ENCODE results near the gene MAP1A. TPM values are rescaled to one million over a fixed set of nuclear protein-coding genes. Genes with fewer than 3 reads are reported as not detected.

Gene MAP1A
- total RNA-seq, 4 donors from 2014 or later = 2.3 to 6.7 (median 3.8) TPM

DNA sequence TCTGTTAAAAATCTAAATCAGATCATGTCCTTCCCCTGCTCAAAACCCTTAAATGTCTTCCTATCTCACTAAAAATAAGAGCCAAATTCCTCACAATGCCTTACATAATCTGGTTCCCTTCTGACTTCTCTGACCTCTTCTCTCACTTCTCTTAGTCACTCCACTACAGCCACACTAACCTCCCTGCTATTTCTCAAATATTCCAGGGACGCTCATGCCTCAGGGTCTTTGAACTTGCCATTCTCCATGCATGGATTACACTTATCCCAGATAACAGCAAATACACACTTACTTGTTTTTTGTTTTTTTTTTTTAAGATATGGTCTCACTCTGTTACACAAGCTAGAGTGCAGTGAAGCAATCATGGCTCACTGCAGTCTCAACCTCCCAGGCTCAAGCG lies 33.0 kb upstream of the MAP1A start:
- no peak overlapping the region for H3K4me3 ChIP-seq (ENCODE audit: low read depth, poor library complexity, severe bottlenecking)
- no peak for DNase-seq (ENCODE audit: low spot score in 2 of 2)
- intact Hi-C loops (cut with DNase I; ENCODE audit: low total_unique reads) = no loop called here
- TF ChIP-seq, protein P1, sequence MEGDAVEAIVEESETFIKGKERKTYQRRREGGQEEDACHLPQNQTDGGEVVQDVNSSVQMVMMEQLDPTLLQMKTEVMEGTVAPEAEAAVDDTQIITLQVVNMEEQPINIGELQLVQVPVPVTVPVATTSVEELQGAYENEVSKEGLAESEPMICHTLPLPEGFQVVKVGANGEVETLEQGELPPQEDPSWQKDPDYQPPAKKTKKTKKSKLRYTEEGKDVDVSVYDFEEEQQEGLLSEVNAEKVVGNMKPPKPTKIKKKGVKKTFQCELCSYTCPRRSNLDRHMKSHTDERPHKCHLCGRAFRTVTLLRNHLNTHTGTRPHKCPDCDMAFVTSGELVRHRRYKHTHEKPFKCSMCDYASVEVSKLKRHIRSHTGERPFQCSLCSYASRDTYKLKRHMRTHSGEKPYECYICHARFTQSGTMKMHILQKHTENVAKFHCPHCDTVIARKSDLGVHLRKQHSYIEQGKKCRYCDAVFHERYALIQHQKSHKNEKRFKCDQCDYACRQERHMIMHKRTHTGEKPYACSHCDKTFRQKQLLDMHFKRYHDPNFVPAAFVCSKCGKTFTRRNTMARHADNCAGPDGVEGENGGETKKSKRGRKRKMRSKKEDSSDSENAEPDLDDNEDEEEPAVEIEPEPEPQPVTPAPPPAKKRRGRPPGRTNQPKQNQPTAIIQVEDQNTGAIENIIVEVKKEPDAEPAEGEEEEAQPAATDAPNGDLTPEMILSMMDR (IDR thresholded peaks at IDR 0.05) = no peak
- no peak for TF ChIP-seq POLR2A (IDR thresholded peaks at IDR 0.05)
- 97 to 99% methylated on average over 2 of the region's 2 CpGs for WGBS, 2 donors

DNA sequence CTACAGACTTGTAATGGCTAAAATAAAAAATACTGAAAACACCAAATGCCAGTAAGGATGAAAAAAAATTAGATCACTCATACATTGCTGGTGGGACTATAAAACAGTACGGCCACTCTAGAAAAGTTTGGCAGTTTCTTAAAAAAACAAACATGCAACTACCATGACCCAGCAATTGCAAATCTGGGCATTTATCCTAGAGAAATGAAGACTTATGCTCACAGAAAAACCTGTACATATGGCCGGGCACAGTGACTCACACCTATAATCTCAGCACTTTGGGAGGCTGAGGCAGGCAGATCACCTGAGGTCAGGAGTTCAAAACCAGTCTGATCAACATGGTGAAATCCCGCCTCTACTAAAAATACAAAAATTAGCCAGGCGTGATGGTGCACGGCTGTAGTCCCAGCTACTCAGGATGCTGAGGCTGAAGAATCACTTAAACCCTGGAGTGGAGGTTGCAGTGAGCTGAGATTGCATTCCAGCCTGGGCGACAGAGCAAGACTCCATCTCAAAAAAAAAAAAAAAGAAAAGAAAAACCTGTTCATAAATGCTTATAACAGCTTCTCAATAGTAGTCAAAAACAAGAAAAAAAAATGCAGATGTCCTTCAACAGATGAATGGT lies 30.0 kb upstream of the MAP1A start:
- H3K4me3 ChIP-seq (ENCODE audit: low read depth, poor library complexity, severe bottlenecking) = no peak overlapping the region
- TF ChIP-seq, protein P1 (IDR thresholded peaks at IDR 0.05) = no peak
- no peak for TF ChIP-seq POLR2A (IDR thresholded peaks at IDR 0.05)
- intact Hi-C loops (cut with DNase I; ENCODE audit: low total_unique reads) = no loop called here

DNA sequence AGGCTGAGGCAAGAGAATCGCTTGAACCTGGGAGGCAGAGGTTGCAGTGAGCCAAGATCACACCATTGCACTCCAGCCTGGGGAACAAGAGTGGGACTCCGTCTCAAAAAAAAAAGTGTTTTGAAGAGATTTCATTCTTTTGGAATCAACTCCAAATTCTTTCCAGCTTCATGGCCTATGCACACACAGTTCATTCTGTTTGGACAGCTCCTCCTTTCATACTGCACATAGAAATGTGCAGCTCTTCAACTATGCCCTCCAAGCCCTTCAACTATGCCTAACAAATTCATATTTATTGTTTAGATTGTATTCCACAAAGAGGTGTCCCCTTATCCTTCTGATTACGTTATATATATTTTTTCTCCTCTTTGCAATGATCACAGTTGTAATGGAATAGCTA lies 28.6 kb upstream of the MAP1A start:
- 85 to 86% methylated on average over 3 of the region's 3 CpGs for WGBS, 2 donors
- intact Hi-C loops (cut with DNase I; ENCODE audit: low total_unique reads) = no loop called here
- H3K4me3 ChIP-seq (ENCODE audit: low read depth, poor library complexity, severe bottlenecking) = no peak overlapping the region
- TF ChIP-seq POLR2A (IDR thresholded peaks at IDR 0.05) = no peak
- TF ChIP-seq, protein P1 (IDR thresholded peaks at IDR 0.05) = no peak
- DNase-seq (ENCODE audit: low spot score in 2 of 2) = no peak

More for the DNA sequence above, 30.0 kb upstream of the MAP1A start:
- no peak for DNase-seq (ENCODE audit: low spot score in 2 of 2)
- WGBS, 2 donors = 88 to 89% methylated on average over 6 of the region's 6 CpGs

DNA sequence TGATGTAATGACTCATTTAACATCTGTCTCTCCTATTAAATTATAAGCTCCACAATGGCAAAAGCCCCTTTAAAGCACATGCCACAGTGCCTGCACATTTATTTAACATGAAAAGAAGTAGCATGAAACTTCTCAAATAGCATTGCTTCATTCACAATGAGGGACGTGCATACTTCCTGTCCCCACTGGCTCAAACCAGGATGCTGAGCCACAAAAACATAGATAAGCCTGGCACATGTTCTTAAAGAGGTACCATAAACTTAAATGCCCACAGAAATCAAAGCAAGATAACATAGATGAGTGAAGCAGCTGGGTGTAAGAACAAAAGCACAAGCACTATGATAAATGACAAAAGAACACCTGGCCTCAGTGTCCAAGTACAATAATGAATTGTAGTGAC lies 28.2 kb upstream of the MAP1A start:
- WGBS, 2 donors = 12 to 30% methylated on average over 1 of the region's 1 CpG
- intact Hi-C loops (cut with DNase I; ENCODE audit: low total_unique reads) = no loop called here
- TF ChIP-seq POLR2A (IDR thresholded peaks at IDR 0.05) = no peak
- TF ChIP-seq, protein P1 (IDR thresholded peaks at IDR 0.05) = no peak
- DNase-seq (ENCODE audit: low spot score in 2 of 2) = no peak
- no peak overlapping the region for H3K4me3 ChIP-seq (ENCODE audit: low read depth, poor library complexity, severe bottlenecking)

DNA sequence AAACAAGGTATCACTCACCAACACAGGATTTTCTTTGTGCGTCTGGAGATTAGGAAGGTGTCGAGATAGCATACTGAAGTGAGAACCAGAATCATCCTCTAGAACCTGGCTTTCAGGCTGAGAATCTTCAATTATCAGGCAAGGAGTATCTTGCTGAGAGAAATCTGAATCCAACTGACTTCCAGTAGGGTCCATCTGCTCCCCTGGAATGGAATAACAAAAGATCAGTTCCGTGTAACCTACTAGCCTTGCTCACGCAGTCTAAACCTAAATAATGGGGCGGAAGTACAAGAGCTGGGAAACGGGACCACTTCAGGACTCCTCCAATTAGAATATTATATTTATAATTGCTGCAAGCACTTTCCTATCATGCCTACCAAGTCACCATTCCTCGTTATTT lies 25.1 kb upstream of the MAP1A start:
- peak overlapping the region; percentile 83 for H3K4me3 ChIP-seq (ENCODE audit: low read depth, poor library complexity, severe bottlenecking)
- TF ChIP-seq, protein P1 (IDR thresholded peaks at IDR 0.05) = no peak
- no peak for TF ChIP-seq POLR2A (IDR thresholded peaks at IDR 0.05)
- DNase-seq (ENCODE audit: low spot score in 2 of 2) = no peak
- 7 to 11% methylated on average over 7 of the region's 7 CpGs for WGBS, 2 donors
- intact Hi-C loops (cut with DNase I; ENCODE audit: low total_unique reads) = no loop called here

Data from lower leg skin (tissue), 4 donors.